DND-41 (cell line): ENCODE data around the gene GIN1.

ENCODE experiments used
- CTCF ChIP-seq: IDR thresholded peaks from 2 replicates; pipeline ENCODE4 v1.5.1; 2012; ENCODE audit warnings: borderline replicate concordance, low read length, moderate library complexity, mild to moderate bottlenecking; ENCODE audit not compliant: poor library complexity, severe bottlenecking; ENCODE audit errors: extremely low read depth
- EZH2 ChIP-seq: IDR thresholded peaks from 3 replicates; pipeline ENCODE4 v1.6.1; 2012; ENCODE audit warnings: borderline replicate concordance, low read depth, mild to moderate bottlenecking, moderate library complexity, low read length, inconsistent platforms; ENCODE audit not compliant: severe bottlenecking

- TF ChIP-seq CTCF (no peak), EZH2 (no peak)
These were observed 6.6 kb upstream of the GIN1 start for GRCh38 chr5:103126557-103126956.
